Skeletal muscle cell (primary cell): ENCODE results near the gene EPG5.

Experiments used
- DNase-seq: peaks from one replicate; pipeline ENCODE4 v3.0.0-alpha.2; 2010; ENCODE audit warnings: low read depth
- H3K4me3 ChIP-seq: 2 replicates; pipeline ENCODE4 v1.5.1; 2011; ENCODE audit warnings: low read depth, mild to moderate bottlenecking, control low read depth, low read length, moderate library complexity

Gene EPG5

DNA sequence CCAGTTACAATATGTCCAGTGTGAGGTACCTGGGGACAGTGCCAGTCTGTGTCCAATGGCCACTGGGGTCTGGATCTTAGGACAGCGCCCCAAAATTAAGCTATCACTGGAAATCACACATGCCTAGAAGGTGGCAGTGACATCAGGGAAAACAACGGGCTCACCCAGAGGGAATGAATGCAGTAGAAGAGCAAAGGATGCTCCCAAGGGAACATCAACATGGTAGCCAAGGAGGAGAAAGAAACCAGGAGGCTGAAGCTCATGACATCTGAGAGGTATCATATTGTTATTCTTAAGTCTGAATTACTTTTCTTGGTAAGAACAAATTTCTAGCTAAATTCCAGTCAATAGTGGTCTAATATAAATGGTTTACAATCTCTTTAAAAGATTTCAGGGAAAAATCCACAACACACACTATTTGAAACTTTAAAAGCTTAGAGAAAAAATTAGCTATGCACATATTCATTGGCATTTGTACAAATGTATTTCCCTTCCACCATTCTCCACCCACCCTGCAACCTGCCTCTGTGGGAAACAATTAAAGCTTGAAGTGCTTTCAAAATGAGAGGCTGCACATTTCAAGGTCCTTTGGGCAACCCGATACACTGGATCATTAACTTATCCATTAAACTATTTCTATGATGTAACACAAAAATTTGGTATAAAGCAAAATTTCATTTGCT, 86.1 kb downstream of the EPG5 start:
- no peak overlapping the region for H3K4me3 ChIP-seq
- DNase-seq, result no peak

DNA sequence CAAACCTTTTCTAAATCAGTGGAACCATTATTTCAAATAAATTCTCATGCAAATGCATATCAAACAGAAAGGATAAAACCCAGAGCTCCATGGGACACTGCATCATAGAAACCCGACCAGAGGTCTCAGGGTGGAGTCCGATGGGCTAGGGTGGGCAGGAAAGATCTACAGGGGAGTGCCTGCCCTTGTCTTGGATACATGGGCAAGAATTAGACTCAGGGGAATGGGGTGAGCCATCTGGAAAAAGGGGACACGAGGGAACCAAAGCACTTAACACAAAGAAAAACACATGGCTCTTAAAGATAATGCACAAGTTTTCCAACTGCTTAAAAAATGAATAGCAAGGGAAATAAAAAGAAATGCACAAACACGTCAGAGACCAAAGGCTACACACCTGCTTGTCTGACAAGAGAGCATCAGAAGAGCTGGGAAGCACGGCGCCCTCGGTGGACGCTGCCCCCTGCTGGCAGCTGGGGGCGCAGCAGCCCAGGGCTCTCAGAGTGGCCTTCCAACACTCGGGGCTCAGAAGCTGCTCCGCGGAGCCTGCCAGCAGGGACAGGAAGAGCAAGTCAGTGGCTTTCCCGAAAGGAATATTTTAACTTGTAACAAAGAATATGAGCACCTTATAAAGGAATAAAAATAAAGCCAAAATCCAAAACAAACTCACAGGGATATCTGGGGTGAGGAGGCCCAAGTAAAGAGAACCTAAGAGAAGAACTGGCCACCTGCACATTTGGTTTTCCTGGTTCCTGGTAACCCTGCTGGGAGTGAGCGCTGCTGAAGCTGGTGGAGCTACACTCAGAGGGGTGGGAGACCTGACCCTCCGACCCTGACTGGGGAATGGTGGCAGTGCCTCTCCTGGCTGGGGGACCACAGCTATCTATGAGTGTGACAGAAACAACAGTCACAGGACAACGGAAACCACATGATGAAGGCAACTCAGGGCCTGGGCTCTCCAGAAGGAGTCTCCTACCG, 87.2 kb downstream of the EPG5 start:
- DNase-seq, result peak; percentile 15
- no peak overlapping the region for H3K4me3 ChIP-seq

DNA sequence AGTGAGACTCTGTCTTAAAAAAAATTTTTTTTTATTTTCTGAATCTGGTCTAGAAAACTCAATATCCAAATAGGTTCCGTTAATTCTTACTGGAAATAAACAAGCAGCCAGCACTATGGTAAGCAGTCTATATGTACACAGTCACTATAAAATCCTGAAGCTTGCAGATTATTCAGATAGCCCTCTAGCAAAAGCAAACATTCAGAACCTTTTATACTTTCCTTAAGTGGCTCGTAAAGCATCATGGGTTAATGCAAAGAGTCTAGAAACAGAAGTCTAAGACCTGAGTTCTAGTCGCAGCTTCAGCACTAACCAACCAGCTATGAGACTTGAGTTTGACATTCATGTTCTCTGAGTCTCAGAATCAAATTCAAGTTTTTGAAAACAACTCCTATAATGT, 89.7 kb downstream of the EPG5 start:
- no peak for DNase-seq
- no peak overlapping the region for H3K4me3 ChIP-seq

DNA sequence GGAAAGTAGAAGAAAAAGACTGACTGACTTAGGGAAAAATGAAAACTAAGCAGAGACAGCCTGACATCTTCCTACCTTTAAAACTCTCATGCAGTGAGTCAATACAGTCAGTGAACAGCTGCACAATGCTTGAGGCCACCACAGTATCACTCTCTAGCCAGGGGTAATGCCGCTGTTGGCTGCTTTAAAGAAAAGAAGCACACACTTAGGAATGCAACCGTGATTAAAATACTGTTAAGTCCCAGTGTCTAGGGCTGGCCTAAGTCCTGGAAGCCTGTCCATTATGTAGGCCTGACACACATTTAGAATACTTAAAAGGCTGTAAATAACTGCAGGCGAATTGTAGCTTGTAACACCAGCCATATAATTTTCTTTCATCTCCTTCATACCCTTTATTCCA, 91.0 kb downstream of the EPG5 start:
- H3K4me3 ChIP-seq, result no peak overlapping the region
- DNase-seq, result no peak

DNA sequence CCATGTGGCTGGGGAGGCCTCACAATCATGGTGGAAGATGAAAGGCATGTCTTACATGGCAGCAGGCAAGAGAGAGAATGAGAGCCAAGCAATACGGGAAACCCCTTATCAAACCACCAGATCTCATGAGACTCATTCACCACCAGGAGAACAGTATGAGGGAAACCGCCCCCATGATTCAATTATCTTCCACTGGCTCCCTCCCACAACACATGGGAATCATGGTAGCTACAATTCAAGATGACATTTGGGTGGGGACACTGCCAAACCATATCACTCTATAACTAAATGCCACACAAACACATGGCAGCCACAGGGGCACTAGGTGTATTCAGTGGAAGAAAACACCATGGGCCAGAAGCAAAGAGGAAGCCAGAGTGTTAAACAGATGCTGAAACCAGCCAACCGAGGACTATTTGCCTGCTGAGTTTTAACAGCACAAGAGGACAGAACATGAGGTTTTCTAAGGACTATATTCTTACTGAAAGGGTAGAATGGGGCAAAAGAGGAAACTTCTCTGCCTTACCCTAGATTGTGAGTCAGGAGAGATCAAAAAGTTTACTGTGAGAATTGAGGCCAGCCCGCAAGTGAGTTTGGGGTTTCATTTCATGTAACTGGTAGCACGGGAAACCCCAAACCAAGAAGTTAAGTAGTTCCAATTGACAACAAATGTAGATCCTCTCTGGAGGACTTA, 92.5 kb downstream of the EPG5 start:
- no peak for DNase-seq

DNA sequence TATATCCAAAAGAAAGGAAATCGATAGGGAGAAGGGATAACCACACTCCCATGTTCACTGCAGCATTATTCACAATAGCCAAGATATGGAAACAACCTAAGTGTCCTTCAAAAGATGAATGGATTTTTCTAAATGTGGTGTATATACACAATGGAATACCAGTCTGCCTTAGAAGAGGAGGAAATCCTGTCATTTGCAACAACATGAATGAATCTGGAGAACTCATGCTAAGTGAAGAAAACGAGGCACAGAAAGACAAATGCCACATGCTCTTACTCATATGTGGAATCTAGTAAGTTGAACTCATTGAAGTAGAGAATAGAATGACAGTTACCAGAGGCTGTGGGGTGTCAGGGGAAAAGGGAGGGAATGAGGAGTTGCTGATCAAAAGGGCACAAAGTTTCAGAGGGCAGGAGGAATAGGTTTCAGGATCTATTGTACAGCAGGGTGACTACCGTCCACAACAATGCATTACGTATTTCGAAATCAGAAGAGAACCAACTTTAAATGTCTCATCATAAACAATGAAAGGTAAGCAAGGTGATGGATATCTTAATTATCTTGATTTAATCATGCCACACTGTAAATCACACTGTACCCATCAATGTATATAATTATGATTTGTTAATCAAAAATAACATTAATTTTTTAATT, 95.6 kb downstream of the EPG5 start:
- no peak overlapping the region for H3K4me3 ChIP-seq
- DNase-seq, result no peak

More for the DNA sequence above, 92.5 kb downstream of the EPG5 start:
- H3K4me3 ChIP-seq, result no peak overlapping the region

DNA sequence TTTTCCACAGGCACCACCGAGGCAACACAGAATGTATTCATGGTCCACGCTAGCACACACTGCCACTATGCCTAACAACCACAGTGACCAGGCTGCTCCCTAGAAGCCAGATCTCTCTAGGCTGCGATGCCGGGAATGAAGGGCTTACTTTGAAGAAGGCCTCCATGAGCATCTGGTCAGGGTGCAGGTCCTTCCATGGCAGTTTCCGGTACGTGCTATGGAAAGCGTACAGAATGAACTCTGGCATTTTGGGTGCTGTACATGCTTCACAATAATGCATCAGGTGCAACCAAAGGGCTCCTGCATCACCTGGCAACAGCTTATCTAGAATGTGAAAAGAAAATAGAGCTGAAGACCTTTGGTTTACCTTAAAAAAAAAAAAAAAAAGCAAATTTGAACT, 96.7 kb downstream of the EPG5 start:
- no peak overlapping the region for H3K4me3 ChIP-seq
- no peak for DNase-seq

DNA sequence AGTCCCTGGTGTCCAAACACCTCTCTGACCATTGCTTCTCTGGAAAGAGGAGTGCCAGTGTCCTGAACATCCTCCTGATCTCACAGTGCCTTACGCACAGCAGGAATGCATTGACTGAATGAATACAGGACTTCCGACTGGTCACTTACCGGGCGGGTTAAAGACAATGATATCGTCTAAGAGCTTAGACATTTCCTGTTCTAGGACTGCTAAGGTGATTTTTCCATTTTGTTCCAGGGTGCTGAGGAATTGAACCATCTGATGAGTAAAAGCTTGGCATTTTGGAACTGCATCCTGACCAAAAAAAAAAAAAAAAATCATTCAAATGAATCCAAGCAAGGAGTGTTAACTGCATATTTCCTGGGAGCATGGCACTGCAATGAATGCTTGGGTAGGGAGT, 101.7 kb downstream of the EPG5 start:
- no peak for DNase-seq

DNA sequence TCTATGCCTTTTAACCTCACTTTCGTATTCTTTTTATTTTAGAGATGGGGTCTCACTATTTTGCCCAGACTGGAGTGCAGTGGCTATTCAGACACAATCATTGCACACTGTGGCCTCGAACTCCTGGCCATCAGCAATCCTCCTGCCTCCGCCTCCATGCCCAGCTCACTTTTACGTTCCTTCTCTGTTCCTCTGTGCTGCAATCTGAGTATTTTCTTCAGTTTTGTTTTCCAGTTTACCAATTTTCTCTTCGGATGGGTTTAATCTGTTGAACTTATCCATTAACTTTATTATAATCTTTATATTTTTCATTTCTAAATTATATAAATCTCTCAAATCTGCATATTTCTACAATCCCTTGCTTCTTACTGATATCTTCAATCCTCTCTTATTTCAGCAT, 103.0 kb downstream of the EPG5 start:
- H3K4me3 ChIP-seq, result no peak overlapping the region
- DNase-seq, result no peak

More for the DNA sequence above, 101.7 kb downstream of the EPG5 start:
- no peak overlapping the region for H3K4me3 ChIP-seq

DNA sequence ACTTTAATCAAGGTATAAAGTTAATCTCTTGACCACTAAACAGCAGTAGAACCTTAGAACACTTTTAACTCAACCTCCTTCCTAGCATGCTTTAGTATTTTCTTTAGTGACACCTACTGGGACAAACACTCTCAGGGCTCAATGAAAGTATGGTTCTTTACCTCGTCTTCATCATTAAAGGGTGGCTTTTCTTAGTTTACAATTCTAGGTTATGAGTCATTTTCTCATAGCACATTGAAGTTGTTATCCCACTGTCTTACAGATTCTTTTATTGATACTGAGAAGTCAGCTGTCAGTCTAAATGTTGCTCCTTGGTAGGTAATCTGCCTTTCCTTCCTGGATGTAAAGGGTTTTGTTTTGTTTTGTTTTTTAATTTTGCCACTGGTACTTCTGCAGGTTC, 103.7 kb downstream of the EPG5 start:
- no peak overlapping the region for H3K4me3 ChIP-seq
- no peak for DNase-seq

DNA sequence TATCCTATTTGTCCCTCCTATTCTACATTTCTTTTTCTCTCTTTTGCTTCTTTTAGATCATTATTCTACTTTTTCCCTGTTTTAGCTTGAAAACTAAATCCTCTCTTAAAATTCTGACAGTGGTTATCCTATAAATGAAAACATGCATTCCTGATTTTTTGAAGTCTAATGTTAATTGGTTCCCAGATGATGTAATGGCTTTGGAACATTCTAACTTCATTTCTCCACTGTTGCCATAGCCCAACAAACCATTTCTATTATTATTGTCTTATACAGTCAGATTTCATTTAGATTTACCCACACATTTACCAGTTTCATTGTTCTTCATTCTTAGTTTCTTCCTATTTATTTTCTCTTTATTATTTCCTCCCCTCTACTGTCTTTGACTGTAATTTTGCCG, 105.2 kb downstream of the EPG5 start:
- no peak for DNase-seq

DNA sequence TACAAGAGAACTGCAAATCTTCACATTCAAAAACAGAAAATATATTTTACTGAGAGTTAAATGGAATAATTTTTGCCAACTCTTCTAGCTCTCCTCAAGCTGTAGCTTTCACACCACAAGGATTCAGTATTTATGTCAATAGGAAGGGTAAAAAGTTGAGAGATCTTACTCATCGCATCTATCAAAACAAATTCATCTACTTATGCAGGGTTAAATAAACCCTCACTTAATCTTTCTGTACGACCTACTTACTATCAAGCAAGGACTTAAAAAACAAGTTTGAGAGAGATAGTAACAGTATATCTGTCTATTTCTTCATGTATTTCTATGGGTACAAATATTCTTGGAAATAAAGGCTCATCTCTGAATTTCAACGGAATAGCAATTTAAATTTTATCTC, 106.2 kb downstream of the EPG5 start:
- no peak for DNase-seq
- no peak overlapping the region for H3K4me3 ChIP-seq

More for the DNA sequence above, 105.2 kb downstream of the EPG5 start:
- no peak overlapping the region for H3K4me3 ChIP-seq

DNA sequence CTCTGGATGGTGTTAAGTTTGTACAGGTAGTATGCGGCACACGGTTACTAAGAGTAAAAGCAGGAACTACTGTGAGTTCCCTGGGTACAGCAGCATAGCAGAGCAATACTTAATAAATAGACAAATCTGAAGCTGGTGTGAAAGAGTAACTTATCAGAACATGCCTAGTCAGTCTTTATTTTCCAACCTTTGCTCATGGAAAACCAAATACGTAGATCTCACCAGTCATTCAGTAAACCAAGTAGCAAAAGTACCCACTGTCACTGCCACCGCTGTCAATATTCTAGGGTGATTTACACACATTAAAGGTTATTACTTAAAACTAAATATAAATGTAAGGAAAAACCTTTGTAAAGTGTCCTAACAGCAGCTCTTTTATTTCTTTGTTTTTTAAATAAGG, 106.6 kb downstream of the EPG5 start:
- H3K4me3 ChIP-seq, result no peak overlapping the region
- no peak for DNase-seq

DNA sequence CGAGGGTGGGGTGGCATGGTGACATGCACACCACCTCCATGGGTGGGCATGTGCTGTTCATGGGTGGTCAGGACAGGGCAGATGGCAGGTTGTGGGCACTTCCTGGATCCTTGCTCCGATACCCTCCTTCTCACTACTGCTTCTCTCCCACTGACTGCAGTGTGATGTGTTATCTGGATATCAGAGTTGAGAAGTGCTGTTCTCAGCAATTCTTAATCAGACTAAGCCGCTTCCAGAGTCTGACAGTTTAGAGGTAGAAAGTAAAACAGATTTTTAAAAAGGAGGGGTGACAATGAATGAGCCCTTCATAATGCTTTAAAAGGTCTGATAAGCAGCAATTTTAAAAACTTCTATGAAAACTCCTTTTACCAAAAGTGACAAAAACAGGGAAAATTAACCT, 107.8 kb downstream of the EPG5 start:
- H3K4me3 ChIP-seq, result no peak overlapping the region
- no peak for DNase-seq

DNA sequence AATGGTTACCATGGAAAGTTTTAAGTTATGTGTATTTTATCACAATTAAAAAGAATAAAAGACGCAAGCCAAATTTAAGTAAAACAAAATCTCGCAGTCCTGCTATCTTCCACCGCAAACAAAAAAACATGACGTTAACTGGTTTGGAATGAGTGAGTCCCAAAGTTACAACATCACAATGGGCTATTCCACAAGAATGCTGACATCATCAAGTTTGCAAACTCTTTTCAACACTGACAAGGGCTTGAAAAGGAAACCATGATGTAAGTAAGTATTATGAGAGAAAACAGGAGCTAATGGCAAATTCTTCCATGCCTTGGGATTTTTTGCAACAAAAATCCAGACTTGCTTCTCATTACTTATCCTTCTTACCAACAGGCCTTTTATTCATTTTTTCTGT, 110.6 kb downstream of the EPG5 start:
- no peak overlapping the region for H3K4me3 ChIP-seq
- peak; percentile 57 for DNase-seq

DNA sequence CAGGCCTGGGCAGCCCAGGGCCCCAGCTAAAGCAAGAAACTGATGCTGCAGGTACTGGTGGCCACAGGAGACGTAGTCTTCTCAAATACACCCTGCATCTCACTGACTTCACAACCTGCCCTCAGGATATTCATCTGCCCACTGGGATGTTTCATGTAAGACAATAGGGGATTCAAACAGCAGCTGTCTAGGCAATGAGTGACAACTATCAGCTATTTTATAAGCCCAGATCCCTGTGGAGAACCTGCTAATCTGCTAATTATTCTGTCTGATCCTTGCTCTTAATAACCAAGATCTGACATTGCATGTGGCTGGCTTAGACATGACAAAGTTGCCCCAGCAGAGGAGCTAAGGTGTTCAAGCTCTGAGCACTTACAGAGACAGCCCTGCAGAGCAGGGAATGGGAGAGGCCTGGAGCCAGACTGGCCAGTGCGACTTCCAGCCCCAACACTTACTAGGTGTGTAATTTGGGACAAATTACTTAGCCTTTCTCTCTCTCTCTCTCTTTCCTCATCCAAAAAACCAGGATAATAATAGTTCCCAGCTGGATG, 113.0 kb downstream of the EPG5 start:
- no peak overlapping the region for H3K4me3 ChIP-seq
- no peak for DNase-seq

DNA sequence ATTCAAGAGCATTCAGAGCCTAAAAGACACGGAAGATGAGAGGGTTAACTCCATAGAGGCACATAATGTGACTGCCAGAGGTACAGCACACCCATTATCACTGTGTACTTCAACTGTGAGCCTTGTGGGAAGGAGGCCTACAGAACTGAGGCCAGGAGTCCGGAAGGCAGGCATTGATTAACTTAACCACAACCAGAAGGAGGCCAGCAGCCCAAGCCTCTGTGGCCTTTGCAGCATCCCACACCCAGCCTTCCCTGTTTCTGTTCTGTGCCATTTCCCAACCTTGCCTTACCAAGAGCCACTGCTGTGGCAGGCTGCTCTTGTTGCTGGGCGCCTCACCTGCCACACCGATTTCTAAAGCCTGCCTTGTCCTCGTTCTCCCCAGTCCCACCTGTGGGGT, 114.5 kb downstream of the EPG5 start:
- no peak overlapping the region for H3K4me3 ChIP-seq
- DNase-seq, result no peak

DNA sequence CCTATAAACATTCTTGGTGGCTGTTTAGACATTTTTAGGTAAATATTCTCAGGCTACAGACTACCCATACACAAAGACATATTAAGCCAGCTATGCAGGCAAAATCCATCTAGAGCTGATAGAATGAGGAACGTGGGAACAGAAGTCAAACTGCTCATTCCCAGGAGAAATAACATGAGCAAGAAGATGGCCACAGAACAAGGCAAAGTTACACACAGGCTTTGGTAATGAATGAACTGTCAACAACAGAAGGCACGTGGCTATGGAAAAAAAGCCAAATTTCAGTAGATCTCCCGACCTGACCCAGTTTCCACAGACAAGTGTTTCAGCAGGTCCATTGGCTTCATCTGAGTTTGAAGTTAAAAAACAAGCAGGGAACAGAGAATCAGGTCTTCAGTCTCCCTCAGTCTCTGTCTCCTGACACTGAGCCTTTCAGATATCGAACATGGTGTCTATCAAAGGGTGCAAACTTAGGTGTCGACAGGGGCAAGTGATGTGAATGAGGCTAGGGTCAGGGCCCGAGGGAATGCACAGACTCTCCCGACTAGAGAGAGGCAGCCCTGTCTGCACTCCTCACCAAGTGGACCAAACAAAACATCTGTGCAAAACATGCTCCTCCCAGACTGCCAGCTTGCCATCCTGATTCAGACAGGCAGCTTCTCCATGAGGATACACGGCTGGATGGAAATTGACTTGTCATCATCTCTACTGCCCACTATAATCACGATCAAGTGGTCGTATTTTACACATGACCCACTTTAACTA, 115.8 kb downstream of the EPG5 start:
- H3K4me3 ChIP-seq, result no peak overlapping the region
- DNase-seq, result no peak

DNA sequence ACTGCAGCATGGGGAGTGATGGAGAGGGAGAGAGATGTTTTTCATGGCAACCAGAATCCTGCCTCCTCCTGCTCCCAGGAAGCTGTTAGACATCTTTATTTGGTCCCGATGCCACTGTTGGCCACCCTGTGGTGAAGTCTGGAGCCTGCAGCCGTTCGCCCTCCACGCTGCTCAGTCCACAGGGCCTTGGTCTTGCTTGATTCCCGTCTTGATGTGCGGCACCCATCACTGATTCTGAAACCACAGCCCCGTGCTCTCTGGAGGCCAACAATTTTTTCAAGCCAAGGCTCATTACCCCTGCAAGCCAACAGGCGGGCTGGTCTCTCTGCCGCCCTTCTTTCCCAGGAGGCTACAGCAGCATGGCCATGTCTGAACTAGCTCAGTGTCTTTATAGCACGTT, 117.1 kb downstream of the EPG5 start:
- DNase-seq, result no peak
- H3K4me3 ChIP-seq, result no peak overlapping the region
